Uterus (tissue), 2 donors: ENCODE results near the gene ZNF362.
"Not testable (repeated sequence)": the region's sequence is repeated elsewhere in the genome, so short reads cannot be mapped to it uniquely, and the experiment has no call there.

ENCODE experiments used
- POLR2A ChIP-seq, 2 donors: fragments of 450-650 bp; IDR thresholded peaks; one replicate each; pipeline ENCODE4 v1.6.1; 2016; ENCODE audit warnings: antibody characterized with exemption in 2 of 2, mild to moderate bottlenecking in 1 of 2, moderate library complexity in 1 of 2
- TF ChIP-seq, protein P1 (sequence below), 4 experiments: fragments of 200-600 bp in 2 of 4; fragments of 450-650 bp in 2 of 4; sonication (generic) in 2 of 4; IDR thresholded peaks; one replicate each; pipeline ENCODE4 v1.5.1; 2016 to 2019; ENCODE audit warnings: antibody characterized with exemption in 4 of 4, mild to moderate bottlenecking in 2 of 4, moderate library complexity in 1 of 4

DNA sequence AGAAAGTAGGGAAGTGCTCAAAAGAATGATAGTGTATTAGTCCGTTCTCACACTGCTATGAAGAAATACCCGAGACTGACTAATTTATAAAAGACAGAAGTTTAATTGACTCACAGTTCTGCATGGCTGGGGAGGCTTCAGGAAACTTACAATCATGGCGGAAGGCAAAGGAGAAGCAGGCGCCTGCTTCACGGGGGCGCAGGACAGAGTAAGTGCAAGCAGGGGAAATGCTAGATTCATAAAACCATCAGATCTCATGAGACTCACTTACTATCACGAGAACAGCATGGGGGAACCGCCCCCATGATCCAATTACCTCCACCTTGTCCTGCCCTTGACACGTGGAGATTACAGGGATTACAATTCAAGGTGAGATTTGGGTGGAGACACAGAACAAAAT lies 16.9 kb upstream of the ZNF362 start:
- TF ChIP-seq, protein P1, sequence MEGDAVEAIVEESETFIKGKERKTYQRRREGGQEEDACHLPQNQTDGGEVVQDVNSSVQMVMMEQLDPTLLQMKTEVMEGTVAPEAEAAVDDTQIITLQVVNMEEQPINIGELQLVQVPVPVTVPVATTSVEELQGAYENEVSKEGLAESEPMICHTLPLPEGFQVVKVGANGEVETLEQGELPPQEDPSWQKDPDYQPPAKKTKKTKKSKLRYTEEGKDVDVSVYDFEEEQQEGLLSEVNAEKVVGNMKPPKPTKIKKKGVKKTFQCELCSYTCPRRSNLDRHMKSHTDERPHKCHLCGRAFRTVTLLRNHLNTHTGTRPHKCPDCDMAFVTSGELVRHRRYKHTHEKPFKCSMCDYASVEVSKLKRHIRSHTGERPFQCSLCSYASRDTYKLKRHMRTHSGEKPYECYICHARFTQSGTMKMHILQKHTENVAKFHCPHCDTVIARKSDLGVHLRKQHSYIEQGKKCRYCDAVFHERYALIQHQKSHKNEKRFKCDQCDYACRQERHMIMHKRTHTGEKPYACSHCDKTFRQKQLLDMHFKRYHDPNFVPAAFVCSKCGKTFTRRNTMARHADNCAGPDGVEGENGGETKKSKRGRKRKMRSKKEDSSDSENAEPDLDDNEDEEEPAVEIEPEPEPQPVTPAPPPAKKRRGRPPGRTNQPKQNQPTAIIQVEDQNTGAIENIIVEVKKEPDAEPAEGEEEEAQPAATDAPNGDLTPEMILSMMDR (IDR thresholded peaks at IDR 0.05): not testable (repeated sequence)
- not testable (repeated sequence) for TF ChIP-seq POLR2A (IDR thresholded peaks at IDR 0.05)
